ENCODE results near the gene SUN3.

DNA sequence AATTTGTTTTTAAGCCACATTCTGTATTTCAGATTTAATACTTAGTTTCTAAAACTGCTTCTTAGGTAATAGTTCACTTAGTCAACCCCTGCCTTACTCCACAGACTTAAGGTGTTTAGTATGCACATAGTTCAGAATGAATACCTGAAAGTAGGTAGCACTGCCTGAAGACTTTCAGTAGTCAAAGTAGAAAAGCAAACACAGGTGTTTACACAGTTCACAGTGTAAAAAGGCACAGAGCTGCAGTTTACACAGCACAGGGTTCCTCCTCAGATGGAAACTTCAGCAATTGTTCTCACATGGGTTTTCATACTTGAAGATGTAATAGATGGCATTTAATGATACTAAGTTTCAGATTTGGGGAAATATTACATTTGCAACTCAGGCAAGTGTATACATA, 77.5 kb downstream of the SUN3 start:
- TF ChIP-seq, protein P1, sequence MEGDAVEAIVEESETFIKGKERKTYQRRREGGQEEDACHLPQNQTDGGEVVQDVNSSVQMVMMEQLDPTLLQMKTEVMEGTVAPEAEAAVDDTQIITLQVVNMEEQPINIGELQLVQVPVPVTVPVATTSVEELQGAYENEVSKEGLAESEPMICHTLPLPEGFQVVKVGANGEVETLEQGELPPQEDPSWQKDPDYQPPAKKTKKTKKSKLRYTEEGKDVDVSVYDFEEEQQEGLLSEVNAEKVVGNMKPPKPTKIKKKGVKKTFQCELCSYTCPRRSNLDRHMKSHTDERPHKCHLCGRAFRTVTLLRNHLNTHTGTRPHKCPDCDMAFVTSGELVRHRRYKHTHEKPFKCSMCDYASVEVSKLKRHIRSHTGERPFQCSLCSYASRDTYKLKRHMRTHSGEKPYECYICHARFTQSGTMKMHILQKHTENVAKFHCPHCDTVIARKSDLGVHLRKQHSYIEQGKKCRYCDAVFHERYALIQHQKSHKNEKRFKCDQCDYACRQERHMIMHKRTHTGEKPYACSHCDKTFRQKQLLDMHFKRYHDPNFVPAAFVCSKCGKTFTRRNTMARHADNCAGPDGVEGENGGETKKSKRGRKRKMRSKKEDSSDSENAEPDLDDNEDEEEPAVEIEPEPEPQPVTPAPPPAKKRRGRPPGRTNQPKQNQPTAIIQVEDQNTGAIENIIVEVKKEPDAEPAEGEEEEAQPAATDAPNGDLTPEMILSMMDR (IDR thresholded peaks at IDR 0.05), result no peak
- TF ChIP-seq POLR2A (IDR thresholded peaks at IDR 0.05) (no peak), EP300 (IDR thresholded peaks at IDR 0.05; ENCODE audit: low read depth) (no peak), POLR2AphosphoS5 (IDR thresholded peaks at IDR 0.05) (no peak)

Measured in transverse colon (tissue), 4 donors.